HEK293T (cell line): Measurements from ENCODE around the gene TNFRSF8.

Experiments used
- CTCF ChIA-PET: fragments of 350-600 bp; formaldehyde crosslinking; extraction: SDS; loops from one replicate; lab custom pipeline; 2021; ENCODE audit warnings: antibody characterized with exemption, inconsistent platforms; lab: Yijun Ruan, JAX
- POLR2A ChIA-PET: fragments of 350-600 bp; formaldehyde crosslinking; extraction: SDS; loops from one replicate; lab custom pipeline; 2020; ENCODE audit warnings: antibody characterized with exemption, inconsistent platforms; lab: Yijun Ruan, JAX
- DNase-seq: peaks from one replicate; pipeline ENCODE4 v3.0.0; 2012; ENCODE audit warnings: mixed read lengths; ENCODE audit errors: extremely low spot score
- ARNT ChIP-seq: fragments of 450-650 bp; IDR thresholded peaks from 2 replicates; pipeline ENCODE4 v1.6.1; 2017; ENCODE audit warnings: mild to moderate bottlenecking
- BHLHE40 ChIP-seq: fragments of 450-650 bp; IDR thresholded peaks from 2 replicates; pipeline ENCODE4 v1.6.1; 2016; ENCODE audit warnings: mild to moderate bottlenecking, moderate library complexity, borderline replicate concordance
- CTBP1 ChIP-seq: fragments of 450-650 bp; IDR thresholded peaks from 2 replicates; pipeline ENCODE4 v1.6.1; 2016; ENCODE audit warnings: borderline replicate concordance
- ELF4 ChIP-seq: fragments of 450-650 bp; IDR thresholded peaks from 2 replicates; pipeline ENCODE4 v1.6.1; 2017; ENCODE audit warnings: antibody characterized with exemption
- FOXA1 ChIP-seq: fragments of 450-650 bp; IDR thresholded peaks from 2 replicates; pipeline ENCODE4 v1.6.1; 2016; ENCODE audit warnings: mild to moderate bottlenecking
- FOXK2 ChIP-seq: fragments of 450-650 bp; IDR thresholded peaks from 2 replicates; pipeline ENCODE4 v1.6.1; 2016; ENCODE audit warnings: mild to moderate bottlenecking
- FOXM1 ChIP-seq: fragments of 450-650 bp; IDR thresholded peaks from 2 replicates; pipeline ENCODE4 v1.6.1; 2017; ENCODE audit warnings: mild to moderate bottlenecking, borderline replicate concordance
- HDGF ChIP-seq: fragments of 450-650 bp; IDR thresholded peaks from 2 replicates; pipeline ENCODE4 v1.6.1; 2017; ENCODE audit warnings: antibody characterized with exemption, borderline replicate concordance
- L3MBTL2 ChIP-seq: fragments of 450-650 bp; conservative IDR thresholded peaks from 2 replicates; pipeline ENCODE4 v1.6.1; 2016; ENCODE audit warnings: mild to moderate bottlenecking
- LEF1 ChIP-seq: fragments of 450-650 bp; IDR thresholded peaks from 2 replicates; pipeline ENCODE4 v1.6.1; 2017; ENCODE audit warnings: mild to moderate bottlenecking, borderline replicate concordance
- NFRKB ChIP-seq: fragments of 450-650 bp; IDR thresholded peaks from 2 replicates; pipeline ENCODE4 v1.6.1; 2016; ENCODE audit warnings: mild to moderate bottlenecking, moderate library complexity
- SP1 ChIP-seq: fragments of 450-650 bp; IDR thresholded peaks from 2 replicates; pipeline ENCODE4 v1.6.1; 2017
- SUZ12 ChIP-seq: fragments of 450-650 bp; IDR thresholded peaks from 2 replicates; pipeline ENCODE4 v1.6.1; 2016; ENCODE audit warnings: mild to moderate bottlenecking
- TARDBP ChIP-seq: fragments of 450-650 bp; IDR thresholded peaks from 2 replicates; pipeline ENCODE4 v1.6.1; 2016
- ZNF384 ChIP-seq: fragments of 450-650 bp; IDR thresholded peaks from 2 replicates; pipeline ENCODE4 v1.6.1; 2016
- TF ChIP-seq, protein P1 (sequence below): fragments of 450-650 bp; IDR thresholded peaks from 2 replicates; pipeline ENCODE4 v1.6.1; 2016

TNFRSF8 gene

DNA sequence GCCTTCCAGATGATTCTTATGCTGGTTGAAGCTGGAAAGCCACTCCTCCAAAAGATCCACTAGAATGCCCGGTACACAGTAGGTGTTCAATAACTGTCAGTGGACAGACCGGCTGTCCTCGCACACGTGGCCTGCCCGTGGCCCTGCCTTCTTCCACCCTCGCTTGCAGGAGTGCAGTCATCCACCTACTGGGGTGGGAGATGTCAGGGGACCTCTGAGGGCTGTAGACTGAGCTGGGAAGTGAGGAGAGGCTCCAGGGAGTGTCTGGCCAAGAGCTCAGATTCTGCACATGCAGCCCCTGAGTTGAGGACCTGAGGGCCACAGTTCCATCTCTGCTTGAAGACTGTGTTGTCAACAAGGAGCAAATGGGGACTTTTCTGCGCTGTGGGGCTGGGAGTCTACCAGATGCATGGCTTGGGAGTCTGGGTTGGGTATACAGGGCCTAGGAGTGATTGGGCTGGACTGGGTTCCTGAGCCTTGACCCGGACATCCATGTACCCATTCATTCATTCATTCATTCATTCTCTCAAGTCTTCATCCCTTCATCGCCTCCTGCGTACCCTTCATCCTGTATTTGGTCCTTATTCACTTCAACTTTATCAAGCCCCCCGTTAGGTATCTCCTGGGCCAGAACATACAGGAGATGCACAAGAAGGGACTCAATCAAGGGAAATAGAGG lies 99.5 kb downstream of the TNFRSF8 start:
- TF ChIP-seq SP1 (no peak), L3MBTL2 (no peak)
- ChIA-PET POLR2A (interaction anchor here (1.4 kb wide), 1 partner anchor 13 kb away, joined by 4 read pairs; no protein-coding TSS in a partner anchor), CTCF (interaction anchor here (1.7 to 2.3 kb wide), 2 partner anchors 15 to 38 kb away, joined by 4 to 10 read pairs; no protein-coding TSS in a partner anchor)
- no peak for DNase-seq

DNA sequence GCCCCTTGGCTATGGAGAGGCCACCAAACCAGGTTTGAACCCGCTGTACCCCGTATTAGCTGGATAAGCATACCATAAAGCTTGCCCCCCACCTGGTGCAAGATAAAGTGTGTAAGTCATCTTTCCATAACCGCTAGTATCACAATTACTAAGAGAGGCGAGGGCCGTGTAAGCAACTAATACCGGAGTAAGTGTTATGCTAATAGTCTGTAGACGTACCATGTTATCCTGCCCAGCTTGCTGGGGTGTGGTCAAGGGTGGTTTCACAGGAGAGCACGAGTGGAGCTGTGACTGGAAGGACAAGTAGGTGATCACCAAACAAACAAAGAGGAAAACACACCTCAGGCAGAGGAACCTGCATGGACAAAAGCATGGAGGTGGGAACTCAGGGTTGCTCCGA lies 100.1 kb downstream of the TNFRSF8 start:
- POLR2A ChIA-PET: interaction anchor here (1.4 kb wide), 1 partner anchor 13 kb away, joined by 4 read pairs; no protein-coding TSS in a partner anchor
- no peak for DNase-seq
- TF ChIP-seq CTBP1: no peak
- TF ChIP-seq SUZ12: no peak
- TF ChIP-seq ELF4: no peak
- TF ChIP-seq LEF1: no peak
- TF ChIP-seq ZNF384: no peak
- TF ChIP-seq L3MBTL2: no peak
- no peak for TF ChIP-seq FOXM1
- no peak for TF ChIP-seq SP1
- no peak for TF ChIP-seq FOXK2
- TF ChIP-seq, protein P1, sequence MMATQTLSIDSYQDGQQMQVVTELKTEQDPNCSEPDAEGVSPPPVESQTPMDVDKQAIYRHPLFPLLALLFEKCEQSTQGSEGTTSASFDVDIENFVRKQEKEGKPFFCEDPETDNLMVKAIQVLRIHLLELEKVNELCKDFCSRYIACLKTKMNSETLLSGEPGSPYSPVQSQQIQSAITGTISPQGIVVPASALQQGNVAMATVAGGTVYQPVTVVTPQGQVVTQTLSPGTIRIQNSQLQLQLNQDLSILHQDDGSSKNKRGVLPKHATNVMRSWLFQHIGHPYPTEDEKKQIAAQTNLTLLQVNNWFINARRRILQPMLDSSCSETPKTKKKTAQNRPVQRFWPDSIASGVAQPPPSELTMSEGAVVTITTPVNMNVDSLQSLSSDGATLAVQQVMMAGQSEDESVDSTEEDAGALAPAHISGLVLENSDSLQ: no peak
- no peak for TF ChIP-seq BHLHE40
- no peak for TF ChIP-seq FOXA1
- TF ChIP-seq NFRKB: no peak
- no peak for TF ChIP-seq TARDBP
- TF ChIP-seq ARNT: no peak
- no peak for TF ChIP-seq HDGF
- CTCF ChIA-PET: interaction anchor here (1.7 to 2.3 kb wide), 2 partner anchors 15 to 39 kb away, joined by 4 to 10 read pairs; no protein-coding TSS in a partner anchor

DNA sequence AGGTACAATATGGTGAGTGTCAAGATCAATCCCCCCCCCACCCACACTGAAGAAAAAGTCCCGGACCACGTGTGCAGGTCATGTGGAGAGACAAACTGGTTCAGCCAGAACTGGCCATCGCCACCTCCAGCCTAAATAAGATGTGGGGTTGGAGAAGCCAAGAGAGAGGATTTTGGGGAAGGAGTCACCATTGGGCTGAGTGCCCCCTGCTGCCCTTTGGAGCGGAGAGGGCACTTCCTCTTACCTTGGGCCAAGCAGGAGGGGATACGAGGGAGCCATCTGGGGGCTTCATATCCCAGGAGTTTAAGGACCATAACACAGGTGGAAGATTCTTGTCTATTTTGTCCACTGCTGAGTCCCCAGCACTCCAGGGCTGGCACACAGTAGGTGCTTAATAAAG lies 101.1 kb downstream of the TNFRSF8 start:
- ChIA-PET POLR2A (no interaction called here), CTCF (interaction anchor here (0.6 kb wide), 1 partner anchor 454 kb away, joined by 3 read pairs; the partner anchor contains the start of gene DHRS3)
- DNase-seq: no peak
- TF ChIP-seq TARDBP (no peak), SP1 (no peak)

DNA sequence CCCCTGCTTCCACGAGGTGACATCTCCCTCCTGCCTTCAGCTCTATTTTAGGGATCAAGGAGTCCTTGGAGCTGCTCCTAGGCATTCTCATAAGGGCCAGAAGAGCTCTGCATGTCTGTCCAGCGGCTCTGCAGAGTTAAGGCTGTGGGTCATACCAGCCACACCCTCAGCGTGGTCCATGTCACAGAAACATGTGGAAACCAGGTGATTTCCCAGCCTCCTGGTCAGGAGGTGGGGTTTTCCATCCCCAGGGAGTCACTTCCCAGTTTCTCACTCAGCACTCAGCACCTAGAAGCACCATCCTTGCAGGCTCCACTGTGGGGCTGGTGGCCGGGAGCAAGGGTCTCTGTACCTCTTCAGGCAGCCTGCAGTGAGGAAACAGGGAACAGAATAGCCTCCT lies 102.2 kb downstream of the TNFRSF8 start:
- ChIA-PET POLR2A (no interaction called here), CTCF (no interaction called here)
- TF ChIP-seq TARDBP (no peak), SP1 (no peak), LEF1 (no peak), FOXA1 (no peak), FOXM1 (no peak), CTBP1 (no peak), BHLHE40 (no peak), ZNF384 (no peak), FOXK2 (no peak), L3MBTL2 (no peak)
- TF ChIP-seq, protein P1: no peak
- no peak for DNase-seq

DNA sequence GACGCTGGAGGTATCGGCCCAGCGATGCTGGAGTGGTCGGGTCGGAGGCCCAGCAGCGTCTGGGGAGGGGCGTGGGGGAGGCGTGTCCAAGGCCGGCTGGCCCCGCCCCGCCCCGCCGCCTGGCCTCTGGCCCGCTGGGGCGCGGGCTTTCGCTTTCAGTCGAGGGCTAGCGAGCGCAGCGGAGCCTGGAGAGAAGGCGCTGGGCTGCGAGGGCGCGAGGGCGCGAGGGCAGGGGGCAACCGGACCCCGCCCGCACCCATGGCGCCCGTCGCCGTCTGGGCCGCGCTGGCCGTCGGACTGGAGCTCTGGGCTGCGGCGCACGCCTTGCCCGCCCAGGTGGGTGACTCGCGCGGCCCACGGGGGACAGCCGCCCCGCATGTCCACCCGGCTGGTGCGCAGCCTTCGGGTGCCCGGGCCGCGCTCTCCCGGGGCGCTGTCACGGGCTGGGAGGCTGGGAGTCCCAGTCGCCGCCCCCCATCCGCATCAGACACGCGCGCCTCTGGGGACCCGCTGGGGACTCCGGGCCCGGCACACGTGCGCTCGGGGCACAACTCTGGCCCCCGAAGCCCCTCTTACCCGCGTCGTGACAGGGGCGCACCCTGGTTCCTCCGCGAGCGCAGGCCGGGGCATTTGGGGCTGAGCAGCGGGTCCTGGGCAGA lies 103.9 kb downstream of the TNFRSF8 start, which contains the start of gene TNFRSF1B:
TNFRSF1B (plus strand) TSS at position 158 of the 659 bp plus-strand sequence; CDS start at position 259, 101 bp downstream.
- no peak for DNase-seq
- TF ChIP-seq CTBP1 (no peak), ZNF384 (no peak), L3MBTL2 (no peak), FOXM1 (no peak), SUZ12 (no peak), TARDBP (no peak), BHLHE40 (no peak), NFRKB (no peak)
- CTCF ChIA-PET: no interaction called here

DNA sequence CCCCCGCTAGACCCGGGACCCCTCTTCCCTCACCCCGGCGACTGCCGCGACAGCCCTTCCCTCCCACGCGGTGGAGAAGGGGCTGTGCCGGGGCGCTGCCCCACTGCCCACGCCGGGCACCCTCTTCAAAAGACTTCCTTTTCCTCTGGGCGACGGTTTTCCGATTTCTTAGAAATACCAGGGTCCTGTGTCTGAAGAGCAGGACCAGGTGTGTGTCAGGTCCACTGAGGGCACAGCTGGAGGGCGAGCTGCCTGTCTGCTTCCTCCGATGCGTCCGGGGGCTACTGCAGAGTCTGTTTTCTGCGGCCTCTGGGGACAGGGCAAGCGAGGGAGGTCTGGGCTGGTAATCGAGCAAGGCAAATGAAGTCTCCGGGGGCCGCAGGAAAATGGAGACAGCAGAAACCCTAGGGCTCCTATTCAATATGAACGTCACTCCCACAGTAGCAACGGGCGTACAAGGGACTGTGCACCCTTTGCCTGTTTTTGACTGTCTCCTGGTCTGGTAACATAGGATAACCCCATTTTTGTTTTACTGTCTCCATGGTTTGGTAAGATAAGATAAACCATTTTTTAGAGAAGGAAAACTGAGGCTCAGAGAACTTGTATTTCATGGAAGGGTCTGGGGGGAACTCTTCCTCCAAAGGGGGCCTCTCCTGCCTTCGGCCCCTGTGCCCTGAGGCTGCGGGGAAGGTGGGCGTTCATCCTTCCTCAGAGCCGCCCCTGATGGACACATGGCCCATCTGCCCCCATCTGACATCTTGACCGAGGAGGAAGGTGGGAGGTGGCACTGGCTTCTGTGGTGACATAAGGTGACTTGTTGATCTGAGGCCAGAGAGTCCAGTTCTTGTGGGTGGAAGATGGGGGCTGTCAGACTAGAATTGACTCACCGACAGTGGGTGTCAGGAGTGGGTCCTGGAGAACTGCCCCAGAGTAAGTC lies 104.7 kb downstream of the TNFRSF8 start:
- DNase-seq: no peak
- POLR2A ChIA-PET: no interaction called here
- CTCF ChIA-PET: no interaction called here
- no peak for TF ChIP-seq ELF4
- TF ChIP-seq TARDBP: no peak
- TF ChIP-seq CTBP1: no peak
- TF ChIP-seq FOXM1: no peak
- no peak for TF ChIP-seq ZNF384
- TF ChIP-seq BHLHE40: no peak
- TF ChIP-seq FOXA1: no peak
- TF ChIP-seq FOXK2: no peak
- no peak for TF ChIP-seq HDGF
- TF ChIP-seq NFRKB: no peak
- TF ChIP-seq ARNT: no peak
- no peak for TF ChIP-seq LEF1
- TF ChIP-seq SP1: no peak
- TF ChIP-seq, protein P1: no peak
- TF ChIP-seq L3MBTL2: no peak

More for the DNA sequence above, 103.9 kb downstream of the TNFRSF8 start, which contains the start of gene TNFRSF1B:
- POLR2A ChIA-PET: no interaction called here
